ENCODE results near the gene HCN3. TPM values are rescaled to one million over a fixed set of nuclear protein-coding genes. Genes with fewer than 3 reads are reported as not detected.

HCN3 gene
- total and polyA plus RNA-seq, 2 donors (not counting 3 experiments of a cell fraction or from before 2014, with no cell fraction given) = 3.3 to 4.1 TPM

DNA sequence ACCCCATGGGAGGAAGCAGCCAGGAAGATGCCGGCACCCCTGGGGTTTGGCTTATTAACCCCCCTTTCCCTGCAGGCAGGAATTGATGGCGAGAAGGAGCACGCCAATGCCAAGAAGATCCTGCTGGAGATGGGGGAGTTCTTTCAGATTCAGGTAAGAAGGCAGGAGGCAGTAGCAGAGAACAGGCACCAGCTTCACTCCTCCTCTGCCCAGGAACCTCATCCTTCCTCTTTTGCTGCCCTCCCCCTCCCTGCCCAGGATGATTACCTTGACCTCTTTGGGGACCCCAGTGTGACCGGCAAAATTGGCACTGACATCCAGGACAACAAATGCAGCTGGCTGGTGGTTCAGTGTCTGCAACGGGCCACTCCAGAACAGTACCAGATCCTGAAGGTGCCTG is 42.3 kb downstream of the HCN3 start:
- H3K27ac ChIP-seq (ENCODE audit: insufficient read depth, low read depth, low read length) = no peak overlapping the region
- peaks cover 5% of the 10 kb centered on the region for H3K79me2 ChIP-seq (ENCODE audit: control insufficient read depth, insufficient read depth, low read length)
- POLR2A ChIA-PET = no interaction called here
- H3K27me3 ChIP-seq (ENCODE audit: control insufficient read depth in 2 of 2, insufficient read depth in 2 of 2, low read length in 2 of 2) = no peaks in the 10 kb centered on the region
- TF ChIP-seq FOS (IDR thresholded peaks at IDR 0.05; ENCODE audit: borderline replicate concordance, insufficient read depth, low read length) = no peak
- TF ChIP-seq MYC (IDR thresholded peaks at IDR 0.05; ENCODE audit: low read depth, low read length) = no peak
- peak; percentile 35 for TF ChIP-seq POLR2A (IDR thresholded peaks at IDR 0.05; ENCODE audit: low read depth, low read length)
- H3K4me2 ChIP-seq (ENCODE audit: insufficient read depth, low read length) = no peak overlapping the region
- no peaks in the 10 kb centered on the region for H3K9me1 ChIP-seq (replicated peaks; ENCODE audit: control insufficient read depth, extremely low read depth, insufficient read depth, low read length)
- no peak for DNase-seq (ENCODE audit: low read depth, low spot score)
- H3K9me3 ChIP-seq (replicated peaks; ENCODE audit: control insufficient read depth, insufficient read depth, low read length) = no peaks in the 10 kb centered on the region
- no peak overlapping the region for H3K4me3 ChIP-seq (replicated peaks in 1 of 3; ENCODE audit: insufficient read depth in 1 of 3, low read depth in 1 of 3, low read length in 3 of 3)
- H3K36me3 ChIP-seq (ENCODE audit: control insufficient read depth in 2 of 2, extremely low read depth in 1 of 2, insufficient read depth in 2 of 2, low read length in 2 of 2) = peaks cover 23% of the 10 kb centered on the region in 2 experiments
- no peak overlapping the region for H2AFZ ChIP-seq (ENCODE audit: low read depth, low read length)
- intact Hi-C loops (cut with micrococcal nuclease) (no loop called here), dilution Hi-C loops (cut with MboI; ENCODE audit: extremely low pct_ligation_motif_present, low sequenced_read_pairs) (no loop called here)
- FAIRE-seq = no peak
- no peak overlapping the region for H3K9ac ChIP-seq (replicated peaks; ENCODE audit: extremely low read depth, insufficient read depth, low read length)
- H4K20me1 ChIP-seq (replicated peaks; ENCODE audit: control insufficient read depth, extremely low read depth, insufficient read depth, low read length) = no peaks in the 10 kb centered on the region
- no TSS peak for BruUV-seq (replicated peaks)
- CTCF ChIA-PET = interaction anchor here (7.2 kb wide), 1 partner anchor 69 kb away, joined by 115 read pairs; no protein-coding TSS in a partner anchor
- peaks cover 34% of the 10 kb centered on the region for H3K4me1 ChIP-seq (ENCODE audit: control insufficient read depth, extremely low read depth, insufficient read depth, low read length)

DNA sequence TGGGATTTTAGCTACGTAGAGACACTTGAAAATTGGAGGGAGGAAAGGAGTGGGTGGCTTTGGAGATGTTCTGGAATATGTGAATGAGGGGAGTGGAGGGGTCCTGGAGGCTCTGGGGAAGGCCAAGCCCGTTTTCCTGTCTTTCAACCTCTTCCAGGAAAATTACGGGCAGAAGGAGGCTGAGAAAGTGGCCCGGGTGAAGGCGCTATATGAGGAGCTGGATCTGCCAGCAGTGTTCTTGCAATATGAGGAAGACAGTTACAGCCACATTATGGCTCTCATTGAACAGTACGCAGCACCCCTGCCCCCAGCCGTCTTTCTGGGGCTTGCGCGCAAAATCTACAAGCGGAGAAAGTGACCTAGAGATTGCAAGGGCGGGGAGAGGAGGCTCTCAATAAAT is 43.0 kb downstream of the HCN3 start:
- H3K4me2 ChIP-seq (ENCODE audit: insufficient read depth, low read length) = peak overlapping the region; percentile 1
- dilution Hi-C loops (cut with MboI; ENCODE audit: extremely low pct_ligation_motif_present, low sequenced_read_pairs) = no loop called here

More for the DNA sequence above, 43.0 kb downstream of the HCN3 start:
- H3K4me3 ChIP-seq (replicated peaks in 1 of 3; ENCODE audit: insufficient read depth in 1 of 3, low read depth in 1 of 3, low read length in 3 of 3) = peak overlapping the region in 1 of 3 experiments; percentile 31
- intact Hi-C loops (cut with micrococcal nuclease) = loop anchor here (5.0 kb wide), 1 partner anchor 327 kb away; no protein-coding TSS in a partner anchor
- H3K36me3 ChIP-seq (ENCODE audit: control insufficient read depth in 2 of 2, extremely low read depth in 1 of 2, insufficient read depth in 2 of 2, low read length in 2 of 2) = peaks cover 17 to 18% of the 10 kb centered on the region in 2 experiments
- H3K27me3 ChIP-seq (ENCODE audit: control insufficient read depth in 2 of 2, insufficient read depth in 2 of 2, low read length in 2 of 2) = no peaks in the 10 kb centered on the region
- TF ChIP-seq POLR2AphosphoS5 (IDR thresholded peaks at IDR 0.05; ENCODE audit: insufficient read depth, low read depth, low read length) (no peak), FOS (IDR thresholded peaks at IDR 0.05; ENCODE audit: borderline replicate concordance, insufficient read depth, low read length) (no peak)
- TF ChIP-seq, protein P1, sequence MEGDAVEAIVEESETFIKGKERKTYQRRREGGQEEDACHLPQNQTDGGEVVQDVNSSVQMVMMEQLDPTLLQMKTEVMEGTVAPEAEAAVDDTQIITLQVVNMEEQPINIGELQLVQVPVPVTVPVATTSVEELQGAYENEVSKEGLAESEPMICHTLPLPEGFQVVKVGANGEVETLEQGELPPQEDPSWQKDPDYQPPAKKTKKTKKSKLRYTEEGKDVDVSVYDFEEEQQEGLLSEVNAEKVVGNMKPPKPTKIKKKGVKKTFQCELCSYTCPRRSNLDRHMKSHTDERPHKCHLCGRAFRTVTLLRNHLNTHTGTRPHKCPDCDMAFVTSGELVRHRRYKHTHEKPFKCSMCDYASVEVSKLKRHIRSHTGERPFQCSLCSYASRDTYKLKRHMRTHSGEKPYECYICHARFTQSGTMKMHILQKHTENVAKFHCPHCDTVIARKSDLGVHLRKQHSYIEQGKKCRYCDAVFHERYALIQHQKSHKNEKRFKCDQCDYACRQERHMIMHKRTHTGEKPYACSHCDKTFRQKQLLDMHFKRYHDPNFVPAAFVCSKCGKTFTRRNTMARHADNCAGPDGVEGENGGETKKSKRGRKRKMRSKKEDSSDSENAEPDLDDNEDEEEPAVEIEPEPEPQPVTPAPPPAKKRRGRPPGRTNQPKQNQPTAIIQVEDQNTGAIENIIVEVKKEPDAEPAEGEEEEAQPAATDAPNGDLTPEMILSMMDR (IDR thresholded peaks at IDR 0.05; ENCODE audit: extremely low read depth in 1 of 2, insufficient read depth in 1 of 2, low read depth in 1 of 2, low read length in 2 of 2) = no peak
- no peaks in the 10 kb centered on the region for H4K20me1 ChIP-seq (replicated peaks; ENCODE audit: control insufficient read depth, extremely low read depth, insufficient read depth, low read length)
- no peak overlapping the region for H3K9ac ChIP-seq (replicated peaks; ENCODE audit: extremely low read depth, insufficient read depth, low read length)
- H3K79me2 ChIP-seq (ENCODE audit: control insufficient read depth, insufficient read depth, low read length) = no peaks in the 10 kb centered on the region
- no peak overlapping the region for H3K27ac ChIP-seq (ENCODE audit: insufficient read depth, low read depth, low read length)
- DNase-seq (ENCODE audit: low read depth, low spot score) = no peak
- peak; percentile 8 for FAIRE-seq
- ChIA-PET POLR2A (interaction anchor here (0.6 to 0.9 kb wide), 2 partner anchors 9 to 10 kb away, joined by 4 to 10 read pairs; no protein-coding TSS in a partner anchor), CTCF (interaction anchor here (0.5 to 7.2 kb wide), 9 partner anchors 9 to 276 kb away, joined by 3 to 115 read pairs (median 4); partner anchors contain the start of genes CLK2 and FDPS)
- H3K9me1 ChIP-seq (replicated peaks; ENCODE audit: control insufficient read depth, extremely low read depth, insufficient read depth, low read length) = no peaks in the 10 kb centered on the region
- BruUV-seq (replicated peaks) = TSS peak; percentile 11
- peaks cover 35% of the 10 kb centered on the region for H3K4me1 ChIP-seq (ENCODE audit: control insufficient read depth, extremely low read depth, insufficient read depth, low read length)
- no peaks in the 10 kb centered on the region for H3K9me3 ChIP-seq (replicated peaks; ENCODE audit: control insufficient read depth, insufficient read depth, low read length)
- H2AFZ ChIP-seq (ENCODE audit: low read depth, low read length) = no peak overlapping the region
